Measurements from ENCODE around the gene DTX3.
"Not testable (repeated sequence)": the region's sequence is repeated elsewhere in the genome, so short reads cannot be mapped to it uniquely, and the experiment has no call there.

The DTX3 gene

GRCh38 chr12:57604454-57604991 lies at the start of gene DTX3:
TSS of gene DTX3 (plus strand) at chr12:57604824. CDS start at chr12:57606518, 1,694 bp downstream.
- DNase-seq (ENCODE audit: low read depth in 2 of 3, low spot score in 1 of 3): no peak

- DNase-seq (ENCODE audit: low read depth in 2 of 3, low spot score in 1 of 3): no peak
Measured at GRCh38 chr12:57554897-57555296, 49.7 kb upstream of the DTX3 start.

- no peak for DNase-seq (ENCODE audit: low read depth in 2 of 3, low spot score in 1 of 3)
Measured at GRCh38 chr12:57558864-57559263, 45.8 kb upstream of the DTX3 start.

GRCh38 chr12:57560516-57560915 lies 44.1 kb upstream of the DTX3 start:
- no peak for DNase-seq (ENCODE audit: low read depth in 2 of 3, low spot score in 1 of 3)

- not testable (repeated sequence) for DNase-seq (ENCODE audit: low read depth in 2 of 3, low spot score in 1 of 3)
Measured at GRCh38 chr12:57561117-57561516, 43.5 kb upstream of the DTX3 start.

- DNase-seq (ENCODE audit: low read depth in 2 of 3, low spot score in 1 of 3): no peak
Measured at GRCh38 chr12:57563358-57563757, 41.3 kb upstream of the DTX3 start.

- DNase-seq (ENCODE audit: low read depth in 2 of 3, low spot score in 1 of 3): no peak
Measured at GRCh38 chr12:57564178-57564740, 40.4 kb upstream of the DTX3 start.

- no peak for DNase-seq (ENCODE audit: low read depth in 2 of 3, low spot score in 1 of 3)
Measured at GRCh38 chr12:57568838-57569237, 35.8 kb upstream of the DTX3 start.

- DNase-seq (ENCODE audit: low read depth in 2 of 3, low spot score in 1 of 3): no peak
Measured at GRCh38 chr12:57569858-57570257, 34.8 kb upstream of the DTX3 start.

GRCh38 chr12:57570438-57570837 lies 34.2 kb upstream of the DTX3 start:
- DNase-seq (ENCODE audit: low read depth in 2 of 3, low spot score in 1 of 3): not testable (repeated sequence)

GRCh38 chr12:57571926-57572762 lies 32.5 kb upstream of the DTX3 start:
- no peak for DNase-seq (ENCODE audit: low read depth in 2 of 3, low spot score in 1 of 3)

- DNase-seq (ENCODE audit: low read depth in 2 of 3, low spot score in 1 of 3): no peak
Measured at GRCh38 chr12:57574795-57575194, 29.8 kb upstream of the DTX3 start.

GRCh38 chr12:57575771-57576612 lies 28.6 kb upstream of the DTX3 start:
- no peak for DNase-seq (ENCODE audit: low read depth in 2 of 3, low spot score in 1 of 3)

GRCh38 chr12:57576613-57577160 lies 27.9 kb upstream of the DTX3 start:
- DNase-seq (ENCODE audit: low read depth in 2 of 3, low spot score in 1 of 3): no peak

- no peak for DNase-seq (ENCODE audit: low read depth in 2 of 3, low spot score in 1 of 3)
Measured at GRCh38 chr12:57577981-57578758, 26.5 kb upstream of the DTX3 start.

GRCh38 chr12:57579011-57579410 lies 25.6 kb upstream of the DTX3 start:
- DNase-seq (ENCODE audit: low read depth in 2 of 3, low spot score in 1 of 3): no peak

GRCh38 chr12:57579677-57580465 lies 24.8 kb upstream of the DTX3 start:
- DNase-seq (ENCODE audit: low read depth in 2 of 3, low spot score in 1 of 3): no peak

GRCh38 chr12:57580466-57580795 lies 24.2 kb upstream of the DTX3 start:
- no peak for DNase-seq (ENCODE audit: low read depth in 2 of 3, low spot score in 1 of 3)

- DNase-seq (ENCODE audit: low read depth in 2 of 3, low spot score in 1 of 3): no peak
Measured at GRCh38 chr12:57581802-57582201, 22.8 kb upstream of the DTX3 start.

GRCh38 chr12:57582440-57582839 lies 22.2 kb upstream of the DTX3 start:
- no peak for DNase-seq (ENCODE audit: low read depth in 2 of 3, low spot score in 1 of 3)
